Astrocyte (in vitro differentiated cells and primary cell): Measurements from ENCODE around the gene METRNL. TPM values are rescaled to one million over a fixed set of nuclear protein-coding genes. Genes with fewer than 3 reads are reported as not detected.

Experiments
- DNase-seq: peaks from one replicate; pipeline ENCODE4 v3.0.0-alpha.2; 2010; ENCODE audit warnings: low read depth
- FAIRE-seq: peaks from 2 replicates; lab custom pipeline; 2011; peaks lifted over from hg19 to GRCh38; lab: Jason Lieb, UNC
- H2AFZ ChIP-seq: 2 replicates; pipeline ENCODE4 v1.6.0; 2012; ENCODE audit warnings: low read depth, low read length, inconsistent platforms
- H3K27ac ChIP-seq: 2 replicates; pipeline ENCODE4 v1.5.1; 2011; ENCODE audit warnings: low read depth, low read length, inconsistent platforms
- H3K27me3 ChIP-seq: 2 replicates; pipeline ENCODE4 v1.6.0; 2011; ENCODE audit warnings: low read length, inconsistent platforms; ENCODE audit not compliant: insufficient read depth
- H3K36me3 ChIP-seq: 2 replicates; pipeline ENCODE4 v1.5.1; 2011; ENCODE audit warnings: low read length, inconsistent platforms; ENCODE audit not compliant: insufficient read depth
- H3K4me1 ChIP-seq: 2 replicates; pipeline ENCODE4 v1.5.1; 2011; ENCODE audit warnings: low read length, inconsistent platforms; ENCODE audit not compliant: insufficient read depth
- H3K4me2 ChIP-seq: 2 replicates; pipeline ENCODE4 v1.6.0; 2012; ENCODE audit warnings: low read length, inconsistent platforms
- H3K4me3 ChIP-seq: 2 replicates; pipeline ENCODE4 v1.5.1; 2011; ENCODE audit warnings: low read depth, mild to moderate bottlenecking, low read length, inconsistent platforms; ENCODE audit not compliant: insufficient read depth
- H3K79me2 ChIP-seq: 2 replicates; pipeline ENCODE4 v1.6.0; 2012; ENCODE audit warnings: mild to moderate bottlenecking, low read length, inconsistent platforms; ENCODE audit not compliant: insufficient read depth
- H3K9ac ChIP-seq: 2 replicates; pipeline ENCODE4 v1.6.0; 2012; ENCODE audit warnings: mild to moderate bottlenecking, low read length, inconsistent platforms
- H3K9me3 ChIP-seq: 2 replicates; pipeline ENCODE4 v1.5.1; 2012; ENCODE audit warnings: low read depth, mild to moderate bottlenecking, low read length, inconsistent platforms; ENCODE audit not compliant: insufficient read depth
- H4K20me1 ChIP-seq: 2 replicates; pipeline ENCODE4 v1.6.0; 2012; ENCODE audit warnings: low read length, inconsistent platforms; ENCODE audit not compliant: insufficient read depth
- H3K27ac Mint-ChIP-seq: one replicate; pipeline ENCODE4 v1.8.0; 2021; ENCODE audit warnings: mild to moderate bottlenecking, mixed read lengths; ENCODE audit not compliant: unreplicated experiment
- H3K27me3 Mint-ChIP-seq: one replicate; pipeline ENCODE4 v1.8.0; 2021; ENCODE audit warnings: low read depth, mixed read lengths; ENCODE audit not compliant: unreplicated experiment
- H3K36me3 Mint-ChIP-seq: one replicate; pipeline ENCODE4 v1.8.0; 2021; ENCODE audit warnings: low read depth, mixed read lengths; ENCODE audit not compliant: unreplicated experiment
- H3K4me1 Mint-ChIP-seq: one replicate; pipeline ENCODE4 v1.8.0; 2021; ENCODE audit warnings: low read depth, mixed read lengths; ENCODE audit not compliant: unreplicated experiment
- H3K4me3 Mint-ChIP-seq: one replicate; pipeline ENCODE4 v1.8.0; 2021; ENCODE audit warnings: mild to moderate bottlenecking, moderate library complexity, mixed read lengths; ENCODE audit not compliant: unreplicated experiment
- H3K9me3 Mint-ChIP-seq: one replicate; pipeline ENCODE4 v1.8.0; 2021; ENCODE audit warnings: mild to moderate bottlenecking, mixed read lengths; ENCODE audit not compliant: unreplicated experiment
- EZH2 ChIP-seq: IDR thresholded peaks from 2 replicates; pipeline ENCODE4 v1.6.1; 2012; ENCODE audit warnings: mild to moderate bottlenecking, low read length, inconsistent platforms; ENCODE audit not compliant: insufficient read depth
- total RNA-seq: library from RNA; stranded (reverse); gene quantifications from 2 replicates; pipeline ENCODE4 v1.2.1, GENCODE V29; 2021
- TF ChIP-seq, protein P1 (sequence below): IDR thresholded peaks from 2 replicates; pipeline ENCODE4 v1.5.1; 2011; ENCODE audit warnings: low read depth, mild to moderate bottlenecking, inconsistent platforms, low read length, moderate library complexity; ENCODE audit not compliant: insufficient read depth

Gene METRNL
- total RNA-seq, 1 donor from 2014 or later: 36.7 TPM

DNA sequence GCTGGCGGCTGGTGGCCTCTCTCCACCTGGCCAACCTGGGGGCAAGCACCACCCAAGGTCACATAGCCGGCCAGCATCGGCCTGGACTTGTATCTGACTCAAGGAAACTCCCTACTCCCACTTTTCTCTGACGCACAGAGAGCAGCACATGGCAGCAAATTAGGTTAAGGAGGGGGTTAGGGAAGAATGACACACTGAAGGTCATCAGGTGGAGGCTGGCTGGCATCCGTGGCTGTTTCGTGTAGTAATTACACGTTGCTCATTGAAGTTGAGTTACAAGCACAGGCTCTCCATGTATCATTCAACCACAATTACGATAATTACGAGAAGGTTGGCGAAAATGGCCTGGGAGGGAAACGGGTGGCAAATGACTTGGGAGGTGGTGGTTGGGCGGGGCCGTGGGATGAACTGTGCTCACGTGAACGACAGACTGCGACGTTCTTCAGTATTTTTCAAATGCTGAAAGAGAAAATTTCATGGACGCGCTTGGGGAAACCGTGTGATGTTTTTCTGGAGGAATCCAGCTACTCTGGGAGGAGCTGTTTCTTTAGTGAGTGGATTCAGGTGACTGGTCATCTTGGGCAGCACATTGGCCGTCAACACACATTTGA lies 4.0 kb upstream of the METRNL start:
- Histone ChIP-seq H3K4me3 (no peak overlapping the region), H3K9me3 (no peaks in the 10 kb centered on the region), H3K27me3 (peaks cover 8% of the 10 kb centered on the region), H3K79me2 (peaks cover 3% of the 10 kb centered on the region), H3K36me3 (no peaks in the 10 kb centered on the region), H3K4me2 (no peak overlapping the region), H2AFZ (no peak overlapping the region), H3K4me1 (peaks cover 3% of the 10 kb centered on the region), H3K27ac (no peak overlapping the region), H4K20me1 (no peaks in the 10 kb centered on the region), H3K9ac (no peak overlapping the region)
- no peak for TF ChIP-seq EZH2
- TF ChIP-seq, protein P1, sequence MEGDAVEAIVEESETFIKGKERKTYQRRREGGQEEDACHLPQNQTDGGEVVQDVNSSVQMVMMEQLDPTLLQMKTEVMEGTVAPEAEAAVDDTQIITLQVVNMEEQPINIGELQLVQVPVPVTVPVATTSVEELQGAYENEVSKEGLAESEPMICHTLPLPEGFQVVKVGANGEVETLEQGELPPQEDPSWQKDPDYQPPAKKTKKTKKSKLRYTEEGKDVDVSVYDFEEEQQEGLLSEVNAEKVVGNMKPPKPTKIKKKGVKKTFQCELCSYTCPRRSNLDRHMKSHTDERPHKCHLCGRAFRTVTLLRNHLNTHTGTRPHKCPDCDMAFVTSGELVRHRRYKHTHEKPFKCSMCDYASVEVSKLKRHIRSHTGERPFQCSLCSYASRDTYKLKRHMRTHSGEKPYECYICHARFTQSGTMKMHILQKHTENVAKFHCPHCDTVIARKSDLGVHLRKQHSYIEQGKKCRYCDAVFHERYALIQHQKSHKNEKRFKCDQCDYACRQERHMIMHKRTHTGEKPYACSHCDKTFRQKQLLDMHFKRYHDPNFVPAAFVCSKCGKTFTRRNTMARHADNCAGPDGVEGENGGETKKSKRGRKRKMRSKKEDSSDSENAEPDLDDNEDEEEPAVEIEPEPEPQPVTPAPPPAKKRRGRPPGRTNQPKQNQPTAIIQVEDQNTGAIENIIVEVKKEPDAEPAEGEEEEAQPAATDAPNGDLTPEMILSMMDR: no peak
- no peak for FAIRE-seq
- Mint-ChIP-seq H3K27ac (no peak overlapping the region), H3K36me3 (no peaks in the 10 kb centered on the region), H3K4me1 (no peaks in the 10 kb centered on the region), H3K27me3 (peaks cover 37% of the 10 kb centered on the region), H3K4me3 (no peak overlapping the region), H3K9me3 (no peaks in the 10 kb centered on the region)
- DNase-seq: no peak

DNA sequence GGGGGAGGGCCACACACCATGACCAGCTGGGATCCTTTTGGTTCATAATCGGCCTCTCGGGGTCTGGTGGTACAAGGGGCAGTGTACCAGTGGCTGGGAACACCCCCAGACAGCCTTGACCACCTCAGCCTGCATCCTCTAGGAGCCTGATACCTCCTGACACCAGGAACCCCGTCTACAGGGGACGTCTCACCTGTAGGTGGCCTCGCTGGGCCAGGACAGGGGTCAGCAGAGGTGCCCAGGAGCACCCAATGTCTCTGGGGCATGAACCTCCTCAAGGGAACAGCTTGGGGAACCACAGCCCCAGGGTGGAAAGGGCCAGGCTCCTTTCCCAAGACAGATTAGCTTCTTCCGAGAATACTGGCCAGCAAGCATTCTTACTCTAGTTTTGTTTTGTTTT lies 2.5 kb upstream of the METRNL start:
- peak overlapping the region; percentile 37 for H3K4me3 Mint-ChIP-seq
- no peak for FAIRE-seq

DNA sequence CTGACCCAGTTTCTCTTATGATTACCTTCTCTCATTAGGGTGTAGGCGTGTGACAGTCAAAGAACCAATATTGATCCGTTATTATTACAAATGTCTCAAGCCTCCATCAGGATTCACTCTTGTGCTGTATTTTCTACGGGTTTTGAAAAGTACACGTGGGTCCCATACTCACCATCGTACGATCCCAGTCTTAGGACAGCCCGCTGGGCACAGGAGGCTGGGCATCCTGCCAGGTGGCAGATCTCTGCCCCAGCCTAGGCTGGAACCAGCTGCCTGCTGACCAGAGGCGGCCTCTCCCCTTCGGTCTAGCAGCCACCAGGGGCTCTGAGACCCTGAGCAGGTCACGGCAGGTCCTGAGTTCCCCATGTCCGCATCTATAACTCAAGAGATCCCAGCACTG lies 2.0 kb upstream of the METRNL start:
- H3K27ac Mint-ChIP-seq: no peak overlapping the region
- FAIRE-seq (no peak), DNase-seq (no peak)
- no peaks in the 10 kb centered on the region for H3K36me3 ChIP-seq
- H3K9me3 Mint-ChIP-seq: no peaks in the 10 kb centered on the region
- H3K4me2 ChIP-seq: no peak overlapping the region
- H3K4me1 Mint-ChIP-seq: peaks cover 5% of the 10 kb centered on the region
- TF ChIP-seq, protein P1: no peak
- no peak for TF ChIP-seq EZH2
- H3K27me3 Mint-ChIP-seq: peaks cover 30% of the 10 kb centered on the region
- peaks cover 12% of the 10 kb centered on the region for H3K4me1 ChIP-seq
- no peak overlapping the region for H3K27ac ChIP-seq
- H3K9ac ChIP-seq: no peak overlapping the region
- no peaks in the 10 kb centered on the region for H3K9me3 ChIP-seq
- peaks cover 20% of the 10 kb centered on the region for H3K79me2 ChIP-seq
- no peak overlapping the region for H3K4me3 ChIP-seq
- peaks cover 8% of the 10 kb centered on the region for H3K27me3 ChIP-seq
- no peak overlapping the region for H3K4me3 Mint-ChIP-seq
- H2AFZ ChIP-seq: no peak overlapping the region
- H3K36me3 Mint-ChIP-seq: peaks cover 2% of the 10 kb centered on the region
- peaks cover 13% of the 10 kb centered on the region for H4K20me1 ChIP-seq

More for the DNA sequence above, 2.5 kb upstream of the METRNL start:
- H3K36me3 ChIP-seq: no peaks in the 10 kb centered on the region
- H3K9ac ChIP-seq: no peak overlapping the region
- no peak for DNase-seq
- H3K27me3 Mint-ChIP-seq: peaks cover 30% of the 10 kb centered on the region
- no peak overlapping the region for H2AFZ ChIP-seq
- no peak overlapping the region for H3K4me2 ChIP-seq
- TF ChIP-seq EZH2: no peak
- TF ChIP-seq, protein P1: no peak
- no peak overlapping the region for H3K4me3 ChIP-seq
- H3K27ac ChIP-seq: no peak overlapping the region
- H3K9me3 ChIP-seq: no peaks in the 10 kb centered on the region
- H4K20me1 ChIP-seq: peaks cover 8% of the 10 kb centered on the region
- H3K4me1 ChIP-seq: peaks cover 10% of the 10 kb centered on the region
- peaks cover 2% of the 10 kb centered on the region for H3K4me1 Mint-ChIP-seq
- H3K27ac Mint-ChIP-seq: no peak overlapping the region
- peaks cover 15% of the 10 kb centered on the region for H3K79me2 ChIP-seq
- H3K9me3 Mint-ChIP-seq: no peaks in the 10 kb centered on the region
- H3K36me3 Mint-ChIP-seq: peaks cover 2% of the 10 kb centered on the region
- H3K27me3 ChIP-seq: peaks cover 8% of the 10 kb centered on the region
